ENCODE data around the gene CYP27C1. TPM values are rescaled to one million over a fixed set of nuclear protein-coding genes. Genes with fewer than 3 reads are reported as not detected.
"Not testable (repeated sequence)": the region's sequence is repeated elsewhere in the genome, so short reads cannot be mapped to it uniquely, and the experiment has no call there.

CYP27C1 gene
- polyA plus RNA-seq, 3 donors, result 0.08 to 0.67 (median 0.43) TPM

DNA sequence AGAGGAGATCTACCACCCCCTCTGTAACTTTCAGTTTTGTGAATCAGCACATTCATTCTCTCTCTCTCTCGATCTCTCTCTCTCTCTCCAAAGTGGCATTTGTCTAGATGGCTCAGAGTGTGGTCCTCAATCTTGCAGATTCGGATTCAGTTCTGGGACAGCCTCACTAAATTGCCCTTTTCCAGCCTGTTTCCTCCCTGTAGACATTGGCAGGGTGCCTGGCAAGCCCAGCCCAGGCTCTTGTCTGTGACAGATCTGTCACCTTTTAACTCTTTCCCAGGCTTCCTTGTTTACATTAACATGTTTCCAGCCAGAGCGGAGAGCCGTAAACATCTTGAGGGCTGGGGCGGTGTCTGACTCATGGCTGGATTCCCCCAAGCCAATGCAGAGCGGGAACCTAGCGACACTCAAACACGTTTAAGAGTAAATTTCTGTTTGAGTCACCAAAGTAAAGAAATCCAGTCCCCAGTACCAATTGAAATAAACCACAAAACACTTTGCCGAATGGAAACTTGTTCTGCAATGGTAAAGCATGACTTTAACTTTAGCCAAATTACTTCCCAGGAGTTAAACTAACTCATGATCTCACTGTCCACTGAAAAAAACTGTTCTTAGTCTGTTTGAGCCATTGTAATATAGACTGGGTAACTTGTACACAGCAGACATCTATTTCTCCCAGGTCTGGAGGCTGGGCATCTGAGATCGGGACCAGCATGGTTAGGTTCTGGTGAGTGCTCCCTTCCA is 6.6 kb upstream of the CYP27C1 start:
- WGBS, 3 donors, result 27 to 47% (median 30%) methylated on average over 10 of the region's 10 CpGs
- H3K27ac ChIP-seq (ENCODE audit: low read depth, low read length), result no peak overlapping the region

DNA sequence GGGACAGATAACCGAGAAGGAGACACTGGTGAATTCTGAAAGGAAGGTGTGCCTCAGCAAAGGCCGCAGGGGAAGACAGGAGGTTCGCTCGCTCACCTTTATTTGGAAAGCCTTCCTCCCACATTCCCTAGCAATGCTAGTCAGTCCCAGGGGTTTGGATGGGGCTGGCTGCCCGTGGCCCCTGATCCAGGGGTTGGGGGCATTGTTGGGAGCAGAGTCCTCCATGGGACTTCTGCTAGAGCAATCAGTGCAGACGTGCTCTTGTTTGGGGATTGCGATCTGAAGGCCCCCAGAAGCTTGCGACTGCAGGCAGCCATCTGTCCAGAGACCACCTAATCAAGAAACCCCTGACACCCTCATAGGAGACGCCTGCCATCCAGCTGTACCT is 6.0 kb upstream of the CYP27C1 start:
- no peak overlapping the region for H3K27ac ChIP-seq (ENCODE audit: low read depth, low read length)
- 63 to 75% (median 73%) methylated on average over 9 of the region's 9 CpGs for WGBS, 3 donors

DNA sequence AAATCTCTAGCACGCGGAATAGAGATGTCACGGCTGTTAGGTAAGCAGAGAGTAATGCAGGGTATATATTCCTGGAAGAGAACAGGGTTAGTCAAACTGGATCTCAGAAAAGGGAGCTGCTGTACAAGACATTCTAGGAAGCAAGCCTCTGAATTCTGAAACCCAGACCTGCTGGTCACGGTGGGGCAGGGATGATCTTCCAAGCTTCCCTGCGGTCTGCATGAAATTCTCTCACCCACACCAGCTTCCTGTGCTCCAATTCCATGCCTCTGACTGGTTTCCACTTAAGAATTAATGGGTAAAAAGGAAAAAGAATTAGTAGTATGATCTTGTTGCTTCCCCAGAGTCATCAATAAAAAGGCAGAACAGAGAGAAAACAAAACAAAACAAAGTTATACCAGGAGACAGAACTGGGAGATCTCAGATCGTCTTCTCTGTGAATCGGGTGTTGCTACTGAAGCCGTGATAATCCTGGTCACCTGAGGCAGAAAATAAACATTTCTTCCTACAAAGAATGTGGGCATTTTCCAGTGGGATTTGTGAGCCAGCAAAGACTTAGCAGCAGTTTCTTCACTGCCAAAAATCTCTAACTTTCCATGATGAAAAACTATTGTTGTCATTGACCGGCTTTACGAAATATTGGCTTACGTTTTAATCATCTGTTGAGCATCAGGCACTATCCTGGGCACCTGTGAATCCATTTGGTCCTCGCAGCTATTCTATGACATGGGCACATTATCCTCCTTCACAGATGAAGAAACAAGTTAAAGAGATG is 5.3 kb upstream of the CYP27C1 start:
- H3K27ac ChIP-seq (ENCODE audit: low read depth, low read length), result no peak overlapping the region
- WGBS, 3 donors, result 66 to 74% (median 73%) methylated on average over 12 of the region's 12 CpGs

DNA sequence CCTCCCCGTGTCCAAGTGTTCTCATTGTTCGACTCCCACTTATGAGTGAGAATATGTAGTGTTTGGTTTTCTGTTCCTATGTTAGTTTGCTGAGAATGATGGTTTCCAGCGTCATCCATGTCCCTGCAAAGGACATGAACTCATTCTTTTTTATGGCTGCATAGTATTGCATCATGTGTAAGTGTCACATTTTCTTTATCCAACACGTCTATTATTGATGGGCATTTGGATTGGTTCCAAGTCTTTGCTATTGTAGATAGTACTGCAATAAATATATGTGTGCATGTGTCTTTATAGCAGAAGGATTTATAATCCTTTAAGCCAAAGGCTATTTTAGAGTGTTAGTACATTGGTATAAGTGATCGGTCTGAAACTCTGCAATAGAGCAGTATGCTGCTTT is 4.0 kb upstream of the CYP27C1 start:
- H3K27ac ChIP-seq (ENCODE audit: low read depth, low read length), result not testable (repeated sequence)
- WGBS, 3 donors, result 67 to 76% (median 74%) methylated on average over 5 of the region's 5 CpGs

DNA sequence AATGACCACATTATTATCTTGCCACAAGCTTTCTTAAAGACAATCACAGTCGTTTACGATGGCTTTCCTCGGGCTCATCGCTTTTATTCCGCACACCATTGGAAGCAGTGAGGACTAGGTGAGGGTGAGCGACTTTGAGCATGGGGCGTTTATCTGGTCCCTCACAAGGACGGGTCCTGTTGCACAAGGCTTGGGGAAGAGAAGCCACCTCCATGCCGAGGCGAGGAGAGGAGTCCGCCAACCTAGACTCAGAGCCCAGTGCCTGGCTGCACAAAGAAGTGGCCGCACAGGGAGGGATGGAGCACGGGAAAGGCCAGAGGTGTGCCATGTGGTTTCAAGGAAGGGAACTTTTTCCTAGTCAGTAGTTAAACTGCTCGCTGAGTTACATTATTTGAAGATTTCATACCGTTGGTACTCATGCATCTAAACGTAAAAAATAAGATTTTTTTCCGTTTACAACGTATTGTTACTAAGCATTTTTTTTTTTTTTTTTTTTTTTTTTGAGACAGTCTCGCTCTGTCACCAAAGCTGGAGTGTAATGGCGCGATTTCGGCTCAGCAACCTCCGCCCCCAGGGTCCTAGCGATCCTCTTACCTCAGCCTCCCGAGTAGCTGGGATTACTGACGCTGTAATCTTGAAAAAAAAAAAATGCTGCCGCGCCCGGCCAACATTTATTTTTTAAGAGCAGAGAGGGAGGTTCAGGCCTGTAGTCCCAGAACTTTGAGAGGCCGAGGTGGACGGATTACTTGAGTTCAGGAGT is 849 bp upstream of the CYP27C1 start:
- WGBS, 3 donors, result 30 to 33% (median 33%) methylated on average over 31 of the region's 31 CpGs
- no peak overlapping the region for H3K27ac ChIP-seq (ENCODE audit: low read depth, low read length)

DNA sequence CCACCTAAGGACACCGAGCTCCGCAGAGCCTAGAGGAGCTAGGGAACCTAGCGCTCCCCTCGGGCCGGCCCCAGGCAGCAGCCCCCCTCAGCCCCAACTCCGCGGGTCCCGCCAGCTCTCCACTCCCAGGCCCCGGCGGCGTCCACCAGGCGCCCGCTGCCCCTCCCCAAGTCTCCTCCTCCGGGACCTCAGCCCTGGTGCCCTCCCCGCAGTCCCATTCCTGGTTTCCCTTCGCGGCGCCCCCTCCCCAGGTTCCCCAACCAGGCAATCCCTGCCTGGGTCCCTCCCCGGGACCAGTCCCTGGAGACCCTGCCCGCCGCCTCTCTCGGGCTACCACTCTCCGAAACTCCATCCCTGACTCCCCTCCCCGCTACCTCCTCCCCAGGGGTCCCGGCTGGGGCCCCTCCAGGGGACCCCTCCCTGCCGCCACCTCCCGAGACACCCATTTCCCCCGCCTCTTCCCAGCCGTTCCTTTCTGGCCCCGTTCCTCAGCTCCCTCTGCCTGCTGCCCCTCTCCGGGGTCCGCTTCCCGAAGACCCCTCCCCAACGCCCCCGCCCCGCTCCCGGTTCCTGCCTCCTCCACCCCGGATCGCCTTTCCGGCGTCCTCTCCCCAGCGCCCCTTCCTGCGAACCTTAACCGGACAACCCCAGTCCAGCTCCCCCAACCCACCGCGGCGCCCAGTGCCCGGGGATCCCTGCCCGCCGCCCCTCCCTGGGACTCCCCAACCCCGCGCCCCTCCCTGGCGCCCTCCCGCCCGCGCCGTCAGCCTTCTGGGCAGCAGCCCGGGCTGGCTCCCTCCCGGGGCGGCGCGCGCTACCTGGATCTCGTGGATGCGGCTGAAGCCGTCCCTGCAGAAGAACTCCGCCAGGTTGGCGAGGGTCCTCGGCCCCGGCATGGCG is 678 bp downstream of the CYP27C1 start:
- H3K27ac ChIP-seq (ENCODE audit: low read depth, low read length), result no peak overlapping the region
- WGBS, 3 donors, result 1 to 2% (median 2%) methylated on average over 62 to 71 of the region's 71 CpGs

DNA sequence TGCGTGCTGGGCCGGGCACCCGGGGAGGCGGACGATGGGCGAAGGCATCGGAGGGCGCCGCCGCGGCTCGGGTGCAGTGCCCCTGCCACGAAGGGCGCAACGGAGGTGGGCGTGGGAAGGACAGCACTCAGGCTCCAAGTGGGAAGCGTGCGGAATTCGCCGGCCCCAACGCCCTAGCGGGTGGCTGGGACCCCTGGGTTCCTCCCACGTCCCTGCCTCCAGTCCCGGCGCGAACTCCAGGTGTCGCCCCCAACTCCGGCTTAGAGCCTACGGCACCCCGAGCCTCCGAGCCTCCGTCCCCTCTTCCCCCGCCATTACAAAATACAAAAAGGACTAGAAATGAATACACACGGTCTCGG is 1.3 kb downstream of the CYP27C1 start:
- 1 to 5% (median 3%) methylated on average over 33 to 35 of the region's 35 CpGs for WGBS, 3 donors
- H3K27ac ChIP-seq (ENCODE audit: low read depth, low read length), result no peak overlapping the region

DNA sequence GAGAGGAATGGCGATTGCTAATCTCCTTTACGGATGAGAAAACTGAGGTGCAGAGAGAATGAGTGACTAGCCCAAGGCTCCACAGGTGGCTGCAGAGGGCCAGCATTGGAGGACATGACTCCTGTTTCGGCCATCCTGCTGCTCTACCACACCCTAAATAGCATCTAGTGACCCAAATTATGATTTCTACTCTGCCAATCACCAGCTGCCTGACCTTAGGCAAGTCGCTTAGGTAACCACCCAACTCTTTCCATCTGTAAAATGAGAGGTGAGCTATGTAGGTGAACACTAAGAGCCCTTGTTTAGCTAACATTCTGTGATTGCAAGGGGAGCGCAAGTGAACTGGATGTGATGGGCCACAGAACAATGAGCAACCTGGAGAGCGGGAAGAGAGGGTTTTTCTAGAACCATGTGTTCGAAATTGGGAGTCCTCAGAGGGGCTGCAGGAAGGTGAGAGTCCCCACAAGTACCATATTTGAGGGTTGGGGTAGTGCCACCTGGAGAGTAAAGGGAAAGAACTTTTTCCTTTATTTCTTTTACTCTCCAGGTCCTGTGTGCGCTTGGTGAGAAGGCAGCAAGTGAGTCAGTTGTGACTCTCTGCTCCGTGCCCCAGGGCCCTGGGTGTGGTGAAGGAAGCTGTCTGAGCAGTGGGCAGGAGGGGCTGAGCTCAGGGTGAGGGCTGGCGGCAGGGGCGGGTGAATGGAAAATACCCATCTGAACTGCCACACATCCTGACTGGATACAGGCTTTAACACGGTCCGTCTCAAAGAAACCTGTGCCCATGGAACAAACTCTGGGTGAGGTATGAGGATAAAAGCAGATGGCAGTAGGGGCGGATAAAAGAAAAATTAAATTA is 2.4 kb downstream of the CYP27C1 start:
- no peak overlapping the region for H3K27ac ChIP-seq (ENCODE audit: low read depth, low read length)
- WGBS, 3 donors, result 77 to 80% (median 79%) methylated on average over 14 of the region's 14 CpGs

DNA sequence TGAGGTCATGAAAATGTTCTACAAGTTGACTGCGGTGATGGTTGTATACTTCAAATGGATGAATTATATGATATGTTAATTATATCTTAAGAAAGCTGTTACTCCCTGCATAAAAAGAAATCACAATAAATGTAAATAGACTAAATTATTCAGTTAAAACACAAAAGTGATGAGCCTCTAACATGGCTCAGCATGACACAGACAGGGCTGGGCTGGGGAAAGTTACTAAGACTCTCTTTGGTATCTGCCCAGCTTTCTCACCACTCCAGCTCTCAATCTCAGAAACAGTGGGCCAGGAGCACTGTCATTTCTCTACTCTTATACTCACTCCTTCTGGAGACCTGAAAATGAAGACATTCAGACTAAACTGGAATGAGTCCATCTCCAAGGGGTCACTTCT is 3.5 kb downstream of the CYP27C1 start:
- WGBS, 3 donors, result 97 to 100% (median 100%) methylated on average over 1 of the region's 1 CpG
- no peak overlapping the region for H3K27ac ChIP-seq (ENCODE audit: low read depth, low read length)

DNA sequence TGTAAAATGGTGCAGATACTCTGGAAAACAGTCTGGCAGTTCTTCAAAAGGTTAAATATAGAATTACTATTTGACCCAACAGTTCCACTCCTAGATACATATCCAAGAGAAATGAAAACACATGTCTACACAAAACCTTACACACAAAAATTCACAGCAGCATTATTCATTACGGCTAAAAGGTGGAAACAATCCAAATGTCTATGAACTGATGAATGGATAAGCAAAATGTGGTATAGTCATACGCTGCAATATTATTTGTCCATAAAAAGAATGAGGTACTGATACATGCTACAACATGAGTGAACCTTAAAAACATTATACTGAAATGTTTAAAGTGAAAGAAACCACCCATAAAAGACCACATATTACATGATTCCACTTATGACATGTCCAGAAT is 4.0 kb downstream of the CYP27C1 start:
- no peak overlapping the region for H3K27ac ChIP-seq (ENCODE audit: low read depth, low read length)
- 69 to 86% (median 78%) methylated on average over 2 of the region's 2 CpGs for WGBS, 3 donors

DNA sequence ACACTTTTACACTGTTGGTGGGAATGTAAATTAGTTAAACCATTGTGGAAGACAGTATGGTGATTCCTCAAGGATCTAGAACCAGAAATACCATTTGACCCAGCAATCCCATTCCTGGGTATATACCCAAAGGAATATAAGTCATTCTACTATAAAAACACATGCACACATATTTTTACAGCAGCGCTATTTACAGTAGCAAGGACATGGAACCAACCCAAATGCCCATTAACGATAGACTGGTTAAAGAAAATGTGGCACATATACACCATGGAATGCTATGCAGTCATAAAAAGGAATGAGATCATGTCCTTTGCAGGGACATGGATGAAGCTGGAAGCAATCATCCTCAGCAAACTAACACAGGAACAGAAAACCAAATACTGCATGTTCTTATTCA is 5.9 kb downstream of the CYP27C1 start:
- WGBS, 3 donors, result 90 to 92% (median 91%) methylated on average over 2 of the region's 2 CpGs

DNA sequence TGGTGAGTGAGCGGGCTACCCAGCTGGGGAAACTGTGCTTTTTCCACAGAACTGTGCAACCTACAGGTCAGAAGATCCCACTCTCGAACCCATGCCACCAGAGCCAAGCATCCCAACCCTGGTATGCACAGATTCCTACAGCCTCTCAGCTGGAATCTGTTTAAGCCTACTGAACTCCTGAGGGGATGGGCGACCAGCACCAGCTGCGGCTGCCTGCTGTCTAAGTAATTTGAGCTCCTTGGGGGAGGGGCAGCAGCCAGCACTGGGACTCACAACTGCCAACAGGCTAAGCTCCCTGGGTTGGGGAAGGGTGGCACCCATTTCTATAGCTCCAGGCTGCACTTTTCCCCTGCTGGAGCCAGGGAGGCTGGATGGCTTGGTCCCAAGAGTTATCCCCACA is 11.8 kb downstream of the CYP27C1 start:
- no peak overlapping the region for H3K27ac ChIP-seq (ENCODE audit: low read depth, low read length)
- WGBS, 3 donors, result 73 to 82% (median 81%) methylated on average over 4 of the region's 4 CpGs

More for the DNA sequence above, 5.9 kb downstream of the CYP27C1 start:
- not testable (repeated sequence) for H3K27ac ChIP-seq (ENCODE audit: low read depth, low read length)

DNA sequence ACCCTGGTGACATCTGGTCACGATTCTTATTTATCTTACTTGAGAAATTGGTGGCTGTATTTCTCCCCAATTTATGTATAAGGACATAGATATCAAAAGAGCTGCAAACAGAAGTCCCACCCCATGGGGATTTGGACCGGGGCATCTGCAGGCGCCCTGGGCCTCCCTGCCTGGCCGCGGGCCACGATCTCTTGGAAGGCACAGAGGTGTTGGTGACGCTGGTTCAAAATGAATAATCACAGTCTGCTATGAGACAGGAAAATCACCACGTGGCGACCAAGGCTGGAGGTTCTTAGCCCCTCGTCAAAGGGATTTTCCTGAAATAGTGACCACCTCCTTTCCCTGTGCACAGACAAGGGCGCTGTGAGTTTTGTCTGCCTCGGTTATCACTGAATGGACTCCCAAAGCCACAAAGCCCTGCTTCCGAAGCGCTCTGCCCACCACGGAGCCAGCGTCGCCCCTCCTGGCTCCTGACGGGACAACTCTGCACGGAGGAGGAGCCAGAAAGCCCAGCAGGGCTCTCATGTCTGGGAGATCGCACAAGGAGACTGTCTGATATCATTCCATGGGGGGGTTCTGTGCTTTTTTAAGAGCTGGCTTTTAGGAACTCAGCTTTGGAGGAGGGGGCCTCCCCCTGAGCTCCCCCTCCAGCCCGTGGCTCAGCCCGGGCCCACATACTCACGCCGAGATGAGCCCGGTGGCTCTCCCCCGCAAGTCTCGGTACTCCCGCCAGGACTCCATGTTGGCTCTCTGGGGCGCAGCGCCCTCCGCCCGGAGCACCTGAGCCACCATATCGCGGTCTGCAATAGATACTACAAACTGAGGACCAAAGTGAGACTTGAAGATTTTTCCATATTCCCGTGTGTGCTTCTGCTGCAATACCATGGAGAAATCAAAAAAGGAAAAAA is 14.6 kb downstream of the CYP27C1 start:
- no peak overlapping the region for H3K27ac ChIP-seq (ENCODE audit: low read depth, low read length)
- WGBS, 3 donors, result 77 to 86% (median 82%) methylated on average over 35 of the region's 35 CpGs

DNA sequence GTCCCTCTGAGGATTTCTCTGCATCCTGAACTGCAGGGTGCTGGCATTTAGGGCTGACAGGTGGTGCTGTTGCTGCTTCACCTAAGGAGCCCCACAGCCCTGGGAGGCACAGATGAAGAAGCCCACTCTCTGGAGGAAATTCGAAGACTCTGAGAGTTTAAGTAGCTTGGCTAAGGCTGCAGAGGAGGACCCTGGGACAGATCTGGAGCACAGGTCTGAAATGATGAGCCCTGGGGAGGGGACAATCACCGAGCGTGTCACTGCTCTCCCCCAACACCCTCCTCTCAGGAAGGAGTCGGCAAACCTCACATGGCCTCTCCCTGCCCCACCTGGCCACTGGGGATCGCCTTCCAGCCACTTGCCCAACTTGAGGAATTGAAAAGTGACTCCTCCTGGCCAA is 18.6 kb downstream of the CYP27C1 start:
- H3K27ac ChIP-seq (ENCODE audit: low read depth, low read length), result no peak overlapping the region
- WGBS, 3 donors, result 57 to 84% (median 73%) methylated on average over 5 of the region's 5 CpGs

DNA sequence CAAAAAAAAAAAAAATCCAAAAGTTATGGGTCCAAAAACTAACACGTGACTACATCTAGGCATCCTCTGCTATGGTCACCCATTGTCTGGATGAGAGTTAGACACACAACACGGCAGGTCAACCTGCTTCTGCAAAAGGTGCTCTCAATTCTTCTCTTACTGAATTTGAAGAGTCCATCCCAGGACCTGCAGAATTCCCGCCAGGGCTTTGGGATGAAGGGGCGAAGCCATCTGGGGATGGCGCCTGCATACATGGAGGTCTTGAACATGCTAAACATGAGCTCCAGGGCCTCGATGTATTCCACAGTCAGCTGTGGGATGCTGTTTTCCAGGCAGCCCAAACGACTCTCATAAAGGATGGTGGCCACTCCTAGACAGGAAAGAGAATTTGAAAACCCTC is 19.1 kb downstream of the CYP27C1 start:
- no peak overlapping the region for H3K27ac ChIP-seq (ENCODE audit: low read depth, low read length)
- 79 to 92% (median 90%) methylated on average over 7 of the region's 7 CpGs for WGBS, 3 donors

DNA sequence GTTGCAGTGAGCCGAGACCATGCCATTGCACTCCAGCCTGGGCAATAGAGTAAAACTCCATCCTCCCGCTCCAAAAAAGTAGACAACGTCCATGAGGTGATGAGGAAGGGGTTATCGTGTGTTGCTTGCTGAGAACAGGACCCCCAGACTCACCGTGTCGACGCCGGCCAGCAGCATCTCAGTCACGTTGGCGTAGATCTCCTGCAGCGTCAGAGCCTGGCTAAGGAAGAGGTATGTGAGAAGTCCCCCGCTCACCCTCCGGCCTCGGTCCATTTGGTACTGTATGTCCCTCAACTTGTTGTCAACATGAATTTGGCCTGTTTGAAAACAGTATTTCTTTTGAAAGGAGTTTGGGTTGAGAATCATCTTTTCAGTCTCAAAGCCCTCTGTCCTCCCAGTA is 20.9 kb downstream of the CYP27C1 start:
- WGBS, 3 donors, result 90 to 93% (median 92%) methylated on average over 14 of the region's 14 CpGs
- H3K27ac ChIP-seq (ENCODE audit: low read depth, low read length), result no peak overlapping the region

Data from adipose tissue (tissue), 3 donors.